Upper lobe of right lung (tissue), 1 donor: ENCODE measurements around the gene DXO. TPM values are rescaled to one million over a fixed set of nuclear protein-coding genes. Genes with fewer than 3 reads are reported as not detected.
"Not testable (repeated sequence)": the region's sequence is repeated elsewhere in the genome, so short reads cannot be mapped to it uniquely, and the experiment has no call there.

Experiments
- ATAC-seq: fragments of 200-7000 bp; cut with Tn5 transposase; one replicate; pipeline ENCODE4 v1.9.1; 2020; ENCODE audit warnings: mild to moderate bottlenecking, moderate library complexity
- DNase-seq: peaks from one replicate; pipeline ENCODE4 v3.0.0-alpha.2; 2020
- H3K27ac ChIP-seq: fragments of 200-600 bp; one replicate; pipeline ENCODE4 v1.8.0; 2022
- H3K27me3 ChIP-seq: fragments of 200-600 bp; one replicate; pipeline ENCODE4 v1.8.0; 2022; ENCODE audit warnings: mild to moderate bottlenecking
- H3K36me3 ChIP-seq: fragments of 200-600 bp; one replicate; pipeline ENCODE4 v1.8.0; 2022
- H3K4me1 ChIP-seq: fragments of 200-600 bp; one replicate; pipeline ENCODE4 v1.8.0; 2022
- H3K4me3 ChIP-seq: fragments of 200-600 bp; one replicate; pipeline ENCODE4 v1.8.0; 2022; ENCODE audit warnings: mild to moderate bottlenecking
- H3K9me3 ChIP-seq: fragments of 200-600 bp; one replicate; pipeline ENCODE4 v1.8.0; 2022
- intact Hi-C: fragments of 100-400 bp; cut with DNase I; formaldehyde crosslinking; loops from one replicate; pipeline ENCODE4 v1.11.0; 2022
- total RNA-seq: library from RNA; stranded (reverse); fragmentation: NEBNext Ultra II Directional; extraction: Animal tissue kit (Norgen Biotek cat#: 25700); gene quantifications from one replicate; pipeline ENCODE4 v1.2.1, GENCODE V29; 2021
- TF ChIP-seq, protein P1 (sequence below): fragments of 200-600 bp; IDR thresholded peaks from one replicate; pipeline ENCODE4 v1.8.0; 2022; ENCODE audit warnings: antibody characterized with exemption
- donor health status: DM: no; HTN: yes; CAD: no; lungs with severe emphysema.

DXO gene
- total RNA-seq, 1 donor from 2014 or later = 20.5 TPM

DNA sequence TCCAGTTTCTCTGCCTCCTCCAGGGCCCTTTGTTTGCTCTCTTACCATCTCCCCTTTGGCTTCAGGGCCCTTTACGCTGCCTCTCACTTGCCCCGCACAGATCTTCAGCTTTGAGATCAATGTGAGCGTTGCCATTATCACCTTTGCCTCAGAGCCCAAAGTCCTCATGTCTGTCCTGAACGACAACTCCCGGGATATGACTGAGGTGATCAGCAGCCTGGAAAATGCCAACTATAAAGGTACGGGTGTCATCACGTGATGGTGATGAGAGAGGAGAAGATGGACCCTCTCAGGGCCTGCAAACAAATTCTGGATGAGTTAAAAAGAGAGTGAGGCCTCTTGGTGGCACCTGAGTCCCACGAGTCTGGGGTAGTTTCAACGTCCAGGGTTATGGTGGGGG lies 36.1 kb downstream of the DXO start:
- no peak overlapping the region for H3K4me3 ChIP-seq

DNA sequence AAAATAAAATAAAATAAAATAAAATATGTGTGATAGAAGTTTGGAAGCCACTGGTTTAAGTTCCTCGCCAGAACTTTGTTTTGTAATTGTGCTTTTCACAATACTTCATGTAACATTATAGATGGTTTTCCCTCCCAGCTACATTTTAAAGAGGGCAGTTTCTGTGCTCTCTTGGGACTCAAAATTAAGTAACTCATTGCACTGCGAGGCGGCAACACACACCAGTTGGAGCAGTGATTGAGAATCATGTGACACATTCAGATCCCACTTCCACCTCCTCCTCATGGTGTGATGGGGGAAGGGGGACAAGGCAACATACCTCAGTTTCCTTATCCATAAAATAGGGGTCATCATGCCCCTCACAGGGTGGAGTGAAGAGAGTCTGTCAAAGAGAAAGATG lies 36.9 kb downstream of the DXO start:
- Histone ChIP-seq H3K4me1 (no peaks in the 10 kb centered on the region), H3K27ac (no peak overlapping the region), H3K36me3 (peaks cover 5% of the 10 kb centered on the region), H3K27me3 (no peaks in the 10 kb centered on the region), H3K9me3 (no peaks in the 10 kb centered on the region), H3K4me3 (no peak overlapping the region)
- intact Hi-C loops = no loop called here
- ATAC-seq (no peak), DNase-seq (no peak)
- TF ChIP-seq, protein P1, sequence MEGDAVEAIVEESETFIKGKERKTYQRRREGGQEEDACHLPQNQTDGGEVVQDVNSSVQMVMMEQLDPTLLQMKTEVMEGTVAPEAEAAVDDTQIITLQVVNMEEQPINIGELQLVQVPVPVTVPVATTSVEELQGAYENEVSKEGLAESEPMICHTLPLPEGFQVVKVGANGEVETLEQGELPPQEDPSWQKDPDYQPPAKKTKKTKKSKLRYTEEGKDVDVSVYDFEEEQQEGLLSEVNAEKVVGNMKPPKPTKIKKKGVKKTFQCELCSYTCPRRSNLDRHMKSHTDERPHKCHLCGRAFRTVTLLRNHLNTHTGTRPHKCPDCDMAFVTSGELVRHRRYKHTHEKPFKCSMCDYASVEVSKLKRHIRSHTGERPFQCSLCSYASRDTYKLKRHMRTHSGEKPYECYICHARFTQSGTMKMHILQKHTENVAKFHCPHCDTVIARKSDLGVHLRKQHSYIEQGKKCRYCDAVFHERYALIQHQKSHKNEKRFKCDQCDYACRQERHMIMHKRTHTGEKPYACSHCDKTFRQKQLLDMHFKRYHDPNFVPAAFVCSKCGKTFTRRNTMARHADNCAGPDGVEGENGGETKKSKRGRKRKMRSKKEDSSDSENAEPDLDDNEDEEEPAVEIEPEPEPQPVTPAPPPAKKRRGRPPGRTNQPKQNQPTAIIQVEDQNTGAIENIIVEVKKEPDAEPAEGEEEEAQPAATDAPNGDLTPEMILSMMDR = no peak

More for the DNA sequence above, 36.1 kb downstream of the DXO start:
- Histone ChIP-seq H3K36me3 (peaks cover 12% of the 10 kb centered on the region), H3K27me3 (no peaks in the 10 kb centered on the region), H3K27ac (no peak overlapping the region), H3K4me1 (no peaks in the 10 kb centered on the region), H3K9me3 (no peaks in the 10 kb centered on the region)
- intact Hi-C loops = no loop called here
- no peak for ATAC-seq
- DNase-seq = no peak
- TF ChIP-seq, protein P1 = no peak

- TF ChIP-seq, protein P1 = no peak
- DNase-seq (no peak), ATAC-seq (peak; percentile 28)
- Histone ChIP-seq H3K27ac (no peak overlapping the region), H3K36me3 (no peaks in the 10 kb centered on the region), H3K27me3 (no peaks in the 10 kb centered on the region), H3K9me3 (no peaks in the 10 kb centered on the region), H3K4me3 (no peak overlapping the region), H3K4me1 (peaks cover 7% of the 10 kb centered on the region)
- intact Hi-C loops = no loop called here
Measured at GRCh38 chr6:31933537-31933936, 38.4 kb downstream of the DXO start.

GRCh38 chr6:31932137-31932536 lies 39.8 kb downstream of the DXO start:
- H3K9me3 ChIP-seq = not testable (repeated sequence)

GRCh38 chr6:31930962-31931361 lies 41.0 kb downstream of the DXO start:
- ATAC-seq (no peak), DNase-seq (no peak)
- no peak overlapping the region for H3K27ac ChIP-seq
- H3K27me3 ChIP-seq = no peaks in the 10 kb centered on the region
- TF ChIP-seq, protein P1 = no peak
- intact Hi-C loops = no loop called here
- peaks cover 7% of the 10 kb centered on the region for H3K4me1 ChIP-seq
- H3K4me3 ChIP-seq = no peak overlapping the region
- no peaks in the 10 kb centered on the region for H3K9me3 ChIP-seq
- no peaks in the 10 kb centered on the region for H3K36me3 ChIP-seq

More at GRCh38 chr6:31932137-31932536, 39.8 kb downstream of the DXO start:
- H3K4me1 ChIP-seq, H3K27me3 ChIP-seq, intact Hi-C loops, H3K36me3 ChIP-seq, H3K4me3 ChIP-seq, DNase-seq, ATAC-seq, H3K27ac ChIP-seq: not testable (repeated sequence)

DNA sequence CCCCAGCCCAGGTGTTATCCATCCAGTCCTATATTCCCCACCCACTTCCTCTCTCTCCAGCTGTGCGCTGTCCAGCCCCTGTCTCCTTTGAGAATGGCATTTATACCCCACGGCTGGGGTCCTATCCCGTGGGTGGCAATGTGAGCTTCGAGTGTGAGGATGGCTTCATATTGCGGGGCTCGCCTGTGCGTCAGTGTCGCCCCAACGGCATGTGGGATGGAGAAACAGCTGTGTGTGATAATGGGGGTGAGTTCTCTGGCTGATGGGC lies 43.3 kb downstream of the DXO start:
- intact Hi-C loops = no loop called here
- no peak for ATAC-seq
- Histone ChIP-seq H3K9me3 (no peaks in the 10 kb centered on the region), H3K4me3 (peak overlapping the region; percentile 52), H3K36me3 (no peaks in the 10 kb centered on the region), H3K27me3 (no peaks in the 10 kb centered on the region), H3K27ac (peak overlapping the region; percentile 51), H3K4me1 (peaks cover 7% of the 10 kb centered on the region)
- no peak for DNase-seq
- TF ChIP-seq, protein P1 = no peak
